Breast epithelium (tissue), 3 donors: Measurements from ENCODE around the gene PALM3.

Experiments
- POLR2A ChIP-seq: fragments of 450-650 bp; IDR thresholded peaks from one replicate; pipeline ENCODE4 v1.6.1; 2016; ENCODE audit warnings: antibody characterized with exemption, mild to moderate bottlenecking, moderate library complexity
- TF ChIP-seq, protein P1 (sequence below), 3 donors: fragments of 450-650 bp; IDR thresholded peaks; one replicate each; pipeline ENCODE4 v1.5.1; 2016 to 2017; ENCODE audit warnings: antibody characterized with exemption in 3 of 3, mild to moderate bottlenecking in 3 of 3, moderate library complexity in 3 of 3

DNA sequence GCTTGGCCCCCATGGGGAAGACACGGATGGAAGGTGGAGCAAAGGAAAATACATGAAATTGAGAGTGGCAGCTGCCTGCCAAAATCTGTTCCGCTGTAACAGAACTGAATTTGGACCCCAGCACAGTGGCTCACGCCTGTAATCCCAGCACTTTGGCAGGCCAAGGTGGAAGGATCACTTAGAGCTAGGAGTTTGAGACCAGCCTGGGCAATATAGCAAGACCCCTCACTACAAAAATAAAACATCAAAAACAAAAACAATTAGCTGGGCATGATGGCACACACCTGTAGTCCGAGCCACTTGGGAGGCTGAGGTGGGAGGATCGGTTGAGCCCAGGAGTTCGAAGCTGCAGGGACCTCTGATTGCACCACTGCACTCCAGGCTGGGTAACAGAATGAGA is 9.4 kb downstream of the PALM3 start:
- TF ChIP-seq, protein P1, sequence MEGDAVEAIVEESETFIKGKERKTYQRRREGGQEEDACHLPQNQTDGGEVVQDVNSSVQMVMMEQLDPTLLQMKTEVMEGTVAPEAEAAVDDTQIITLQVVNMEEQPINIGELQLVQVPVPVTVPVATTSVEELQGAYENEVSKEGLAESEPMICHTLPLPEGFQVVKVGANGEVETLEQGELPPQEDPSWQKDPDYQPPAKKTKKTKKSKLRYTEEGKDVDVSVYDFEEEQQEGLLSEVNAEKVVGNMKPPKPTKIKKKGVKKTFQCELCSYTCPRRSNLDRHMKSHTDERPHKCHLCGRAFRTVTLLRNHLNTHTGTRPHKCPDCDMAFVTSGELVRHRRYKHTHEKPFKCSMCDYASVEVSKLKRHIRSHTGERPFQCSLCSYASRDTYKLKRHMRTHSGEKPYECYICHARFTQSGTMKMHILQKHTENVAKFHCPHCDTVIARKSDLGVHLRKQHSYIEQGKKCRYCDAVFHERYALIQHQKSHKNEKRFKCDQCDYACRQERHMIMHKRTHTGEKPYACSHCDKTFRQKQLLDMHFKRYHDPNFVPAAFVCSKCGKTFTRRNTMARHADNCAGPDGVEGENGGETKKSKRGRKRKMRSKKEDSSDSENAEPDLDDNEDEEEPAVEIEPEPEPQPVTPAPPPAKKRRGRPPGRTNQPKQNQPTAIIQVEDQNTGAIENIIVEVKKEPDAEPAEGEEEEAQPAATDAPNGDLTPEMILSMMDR (IDR thresholded peaks at IDR 0.05), result no peak
- TF ChIP-seq POLR2A, result no peak
